K562 (cell line): ENCODE results near the gene SETD5. TPM values are rescaled to one million over a fixed set of nuclear protein-coding genes. Genes with fewer than 3 reads are reported as not detected.

Source experiments
- DNMT1 ChIP-seq: fragments of 450-650 bp; IDR thresholded peaks from 2 replicates; pipeline ENCODE4 v1.6.1; 2016; ENCODE audit warnings: antibody characterized with exemption, mild to moderate bottlenecking
- ETV6 ChIP-seq, 3 experiments: fragments of 150-350 bp in 1 of 3; sonication (generic) in 1 of 3; formaldehyde crosslinking in 1 of 3; IDR thresholded peaks; 2 replicates each; pipeline versions ENCODE4 v1.6.1 to v1.8.0; 2014 to 2022; ENCODE audit warnings: borderline replicate concordance in 2 of 3, low read depth in 2 of 3, antibody characterized with exemption in 1 of 3, low read length in 1 of 3, mild to moderate bottlenecking in 1 of 3, missing genetic modification reagents in 1 of 3
- MLLT1 ChIP-seq, 2 experiments: fragments of 450-650 bp; IDR thresholded peaks; 2 replicates each; pipeline ENCODE4 v1.6.1; 2016
- PCBP1 ChIP-seq: fragments of 200-400 bp; formaldehyde crosslinking; IDR thresholded peaks from 2 replicates; pipeline ENCODE4 v1.6.1; 2018; ENCODE audit warnings: mild to moderate bottlenecking, low read depth, low read length; ENCODE audit not compliant: poor library complexity, severe bottlenecking
- RBM39 ChIP-seq: fragments of 200-400 bp; formaldehyde crosslinking; optimal IDR thresholded peaks from 2 replicates; pipeline ENCODE3; 2018; ENCODE audit warnings: low read depth, low read length
- SUPT5H ChIP-seq: fragments of 450-650 bp; IDR thresholded peaks from 2 replicates; pipeline ENCODE4 v1.6.1; 2016
- TEAD4 ChIP-seq, 2 experiments: sonication (generic) in 1 of 2; formaldehyde crosslinking in 1 of 2; IDR thresholded peaks; 2 replicates each; pipeline versions ENCODE4 v1.6.1 to v1.8.0; 2012 to 2022; ENCODE audit warnings: borderline replicate concordance in 1 of 2, inconsistent platforms in 1 of 2, low read length in 1 of 2, mild to moderate bottlenecking in 1 of 2, missing genetic modification reagents in 1 of 2
- TGIF2 ChIP-seq: sonication (generic); formaldehyde crosslinking; IDR thresholded peaks from 2 replicates; pipeline ENCODE4 v1.8.1; 2022; ENCODE audit warnings: mild to moderate bottlenecking, missing genetic modification reagents, moderate library complexity
- ZBTB33 ChIP-seq: sonication (generic); formaldehyde crosslinking; IDR thresholded peaks from 2 replicates; pipeline ENCODE4 v1.8.1; 2023; ENCODE audit warnings: mild to moderate bottlenecking, missing genetic modification reagents
- ZNF175 ChIP-seq: fragments of 200-800 bp; sonication (Bioruptor generic); IDR thresholded peaks from 2 replicates; pipeline ENCODE4 v1.6.1; 2016; ENCODE audit warnings: low read depth, mild to moderate bottlenecking, missing genetic modification characterization, missing compliant biosample characterization
- polyA plus RNA-seq, 8 experiments: library from polyadenylated mRNA; depleted of rRNA in 4 of 8; stranded (reverse) in 5 of 8; unstranded in 3 of 8; fragments of >200 nt; fragmentation: Nextera tagmentation in 2 of 8; fragmentation: Illumina TruSeq in 1 of 8; extraction: Ambion mirVana in 2 of 8; extraction: Trizol in 1 of 8; gene quantifications; 2 replicates each; pipeline versions ENCODE4 v1.2.1 to v1.2.3, GENCODE V29; 2011 to 2014; ENCODE audit warnings: inconsistent platforms in 1 of 8, missing spikeins in 1 of 8
- total RNA-seq, 7 experiments: library from RNA; depleted of rRNA in 6 of 7; stranded (reverse); fragments of >200 nt in 6 of 7; fragmentation: Illumina TruSeq in 2 of 7; extraction: Trizol in 2 of 7; gene quantifications; 2 replicates each; pipeline versions ENCODE4 v1.2.1 to v1.2.3, GENCODE V29; 2011 to 2021; ENCODE audit warnings: low replicate concordance in 1 of 7
- TF ChIP-seq, protein P1 (sequence below), 2 experiments: fragments of 450-650 bp in 1 of 2; sonication (generic) in 1 of 2; formaldehyde crosslinking in 1 of 2; IDR thresholded peaks in 1 of 2; conservative IDR thresholded peaks in 1 of 2; 2 replicates each; pipeline versions ENCODE4 v1.6.1 to v1.8.1; 2016 to 2023; ENCODE audit warnings: mild to moderate bottlenecking in 2 of 2, moderate library complexity in 2 of 2, inconsistent platforms in 1 of 2, missing genetic modification reagents in 1 of 2

SETD5 gene
- total and polyA plus RNA-seq, 9 of the 15 experiments (the other 6 are each of a cell fraction or from before 2014, with no cell fraction given), result 20.8 to 135 (median 87.2) TPM

DNA sequence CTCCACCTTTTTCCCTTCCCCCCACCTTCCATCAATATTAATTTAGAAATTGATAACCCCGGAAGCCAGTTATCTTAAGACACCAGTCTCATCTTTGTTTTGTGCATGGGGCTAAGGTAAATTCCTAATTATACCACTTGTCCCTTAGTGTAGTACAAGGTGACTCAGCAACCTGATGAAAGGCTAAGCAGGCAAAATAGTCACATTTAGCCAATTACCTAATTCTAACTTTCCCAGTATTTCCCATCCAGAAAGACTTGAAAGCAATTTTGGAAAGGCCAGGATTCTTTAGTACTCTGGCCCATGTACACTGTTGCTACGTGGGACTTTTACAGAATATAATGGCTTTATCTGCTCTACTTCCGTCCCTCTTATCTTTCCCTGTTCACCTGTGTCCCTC is 72.6 kb downstream of the SETD5 start (continued):
- no peak for TF ChIP-seq MLLT1 (IDR thresholded peaks at IDR 0.05)
- TF ChIP-seq ZNF175 (CRISPR knock-in tag), result no peak
- TF ChIP-seq, protein P1, sequence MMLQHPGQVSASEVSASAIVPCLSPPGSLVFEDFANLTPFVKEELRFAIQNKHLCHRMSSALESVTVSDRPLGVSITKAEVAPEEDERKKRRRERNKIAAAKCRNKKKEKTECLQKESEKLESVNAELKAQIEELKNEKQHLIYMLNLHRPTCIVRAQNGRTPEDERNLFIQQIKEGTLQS (IDR thresholded peaks at IDR 0.05), result no peak
- TF ChIP-seq, protein P1 (CRISPR knock-in tag; conservative IDR thresholded peaks at IDR 0.05), result no peak
- no peak for TF ChIP-seq TGIF2
- TF ChIP-seq RBM39, result no peak
- no peak for TF ChIP-seq TEAD4 (IDR thresholded peaks at IDR 0.05; ENCODE audit: low read length)
- TF ChIP-seq TEAD4 (CRISPR knock-in tag; IDR thresholded peaks at IDR 0.05; ENCODE audit: borderline replicate concordance), result no peak
- TF ChIP-seq DNMT1, result no peak
- no peak for TF ChIP-seq PCBP1
- TF ChIP-seq ZBTB33 (CRISPR knock-in tag), result no peak
- TF ChIP-seq ETV6 (IDR thresholded peaks at IDR 0.05; ENCODE audit: borderline replicate concordance in 1 of 2, low read depth in 2 of 2, low read length in 1 of 2), result no peak
- no peak for TF ChIP-seq ETV6 (CRISPR knock-in tag; IDR thresholded peaks at IDR 0.05; ENCODE audit: borderline replicate concordance)
- TF ChIP-seq SUPT5H, result no peak
